KOPT-K1 (cell line): Measurements from ENCODE around the gene OR4K17.
"Not testable (repeated sequence)": the region's sequence is repeated elsewhere in the genome, so short reads cannot be mapped to it uniquely, and the experiment has no call there.

Experiments
- H3K27ac ChIP-seq: fragments of 200-600 bp; sonication (generic); 2 replicates; pipeline ENCODE4 v1.5.1; 2016; ENCODE audit warnings: antibody characterized with exemption, mild to moderate bottlenecking, low read depth, low read length; ENCODE audit not compliant: poor library complexity, severe bottlenecking
- H3K36me3 ChIP-seq: fragments of 200-600 bp; sonication (generic); 2 replicates; pipeline ENCODE4 v1.5.1; 2017; ENCODE audit warnings: antibody characterized with exemption, mild to moderate bottlenecking, low read length, moderate library complexity; ENCODE audit not compliant: insufficient read depth
- H3K9me3 ChIP-seq: fragments of 200-600 bp; sonication (generic); 2 replicates; pipeline ENCODE4 v1.5.1; 2017; ENCODE audit warnings: antibody characterized with exemption, low read length, mild to moderate bottlenecking; ENCODE audit not compliant: insufficient read depth, poor library complexity, severe bottlenecking

The OR4K17 gene

GRCh38 chr14:20110438-20110837 lies at the start of gene OR4K17:
Gene OR4K17 (plus strand): TSS chr14:20110739. CDS start chr14:20117500, 6,761 bp downstream.
- Histone ChIP-seq H3K27ac (no peak within 1 kb of the TSS), H3K36me3 (no peaks in the 10 kb centered on the region), H3K9me3 (no peaks in the 10 kb centered on the region)

GRCh38 chr14:20092050-20092449 lies 18.5 kb upstream of the OR4K17 start:
- no peak overlapping the region for H3K27ac ChIP-seq
- no peaks in the 10 kb centered on the region for H3K9me3 ChIP-seq

GRCh38 chr14:20093442-20093841 lies 17.1 kb upstream of the OR4K17 start:
- Histone ChIP-seq H3K36me3 (no peaks in the 10 kb centered on the region), H3K9me3 (no peaks in the 10 kb centered on the region), H3K27ac (no peak overlapping the region)

More at GRCh38 chr14:20092050-20092449, 18.5 kb upstream of the OR4K17 start:
- no peaks in the 10 kb centered on the region for H3K36me3 ChIP-seq

GRCh38 chr14:20098926-20099770 lies 11.4 kb upstream of the OR4K17 start:
- not testable (repeated sequence) for H3K9me3 ChIP-seq, H3K27ac ChIP-seq, H3K36me3 ChIP-seq

- Histone ChIP-seq H3K36me3 (no peaks in the 10 kb centered on the region), H3K9me3 (no peaks in the 10 kb centered on the region), H3K27ac (no peak overlapping the region)
These were observed 1.8 kb downstream of the OR4K17 start for GRCh38 chr14:20112321-20112720.

GRCh38 chr14:20116748-20117147 lies 6.2 kb downstream of the OR4K17 start:
- no peaks in the 10 kb centered on the region for H3K9me3 ChIP-seq
- H3K27ac ChIP-seq, result no peak overlapping the region
- no peaks in the 10 kb centered on the region for H3K36me3 ChIP-seq

GRCh38 chr14:20118795-20119194 lies 8.3 kb downstream of the OR4K17 start:
- no peaks in the 10 kb centered on the region for H3K9me3 ChIP-seq
- no peaks in the 10 kb centered on the region for H3K36me3 ChIP-seq
- H3K27ac ChIP-seq, result no peak overlapping the region

- Histone ChIP-seq H3K27ac (no peak within 1 kb of the TSS), H3K36me3 (no peaks in the 10 kb centered on the region), H3K9me3 (no peaks in the 10 kb centered on the region)
These were observed 28.0 kb downstream of the OR4K17 start, which contains the start of gene OR4N5 for GRCh38 chr14:20138520-20138919. Gene OR4N5 (plus strand): TSS chr14:20138820. CDS start chr14:20143736, 4,916 bp downstream.

- no peak overlapping the region for H3K27ac ChIP-seq
- no peaks in the 10 kb centered on the region for H3K9me3 ChIP-seq
- no peaks in the 10 kb centered on the region for H3K36me3 ChIP-seq
These were observed 33.4 kb downstream of the OR4K17 start for GRCh38 chr14:20143911-20144310.

GRCh38 chr14:20144820-20145219 lies 34.3 kb downstream of the OR4K17 start:
- Histone ChIP-seq H3K36me3 (no peaks in the 10 kb centered on the region), H3K9me3 (no peaks in the 10 kb centered on the region), H3K27ac (no peak overlapping the region)

- Histone ChIP-seq H3K36me3 (no peaks in the 10 kb centered on the region), H3K27ac (no peak overlapping the region), H3K9me3 (peaks cover 17% of the 10 kb centered on the region)
These were observed 53.9 kb downstream of the OR4K17 start for GRCh38 chr14:20164462-20164861.

GRCh38 chr14:20167091-20167490 lies 56.6 kb downstream of the OR4K17 start:
- H3K9me3 ChIP-seq, result peaks cover 17% of the 10 kb centered on the region
- no peaks in the 10 kb centered on the region for H3K36me3 ChIP-seq
- no peak overlapping the region for H3K27ac ChIP-seq

- not testable (repeated sequence) for H3K27ac ChIP-seq, H3K36me3 ChIP-seq, H3K9me3 ChIP-seq
These were observed 59.3 kb downstream of the OR4K17 start for GRCh38 chr14:20169852-20170251.
